Measurements from ENCODE around the gene SLCO2B1. TPM values are rescaled to one million over a fixed set of nuclear protein-coding genes. Genes with fewer than 3 reads are reported as not detected.

SLCO2B1 gene, protein sequence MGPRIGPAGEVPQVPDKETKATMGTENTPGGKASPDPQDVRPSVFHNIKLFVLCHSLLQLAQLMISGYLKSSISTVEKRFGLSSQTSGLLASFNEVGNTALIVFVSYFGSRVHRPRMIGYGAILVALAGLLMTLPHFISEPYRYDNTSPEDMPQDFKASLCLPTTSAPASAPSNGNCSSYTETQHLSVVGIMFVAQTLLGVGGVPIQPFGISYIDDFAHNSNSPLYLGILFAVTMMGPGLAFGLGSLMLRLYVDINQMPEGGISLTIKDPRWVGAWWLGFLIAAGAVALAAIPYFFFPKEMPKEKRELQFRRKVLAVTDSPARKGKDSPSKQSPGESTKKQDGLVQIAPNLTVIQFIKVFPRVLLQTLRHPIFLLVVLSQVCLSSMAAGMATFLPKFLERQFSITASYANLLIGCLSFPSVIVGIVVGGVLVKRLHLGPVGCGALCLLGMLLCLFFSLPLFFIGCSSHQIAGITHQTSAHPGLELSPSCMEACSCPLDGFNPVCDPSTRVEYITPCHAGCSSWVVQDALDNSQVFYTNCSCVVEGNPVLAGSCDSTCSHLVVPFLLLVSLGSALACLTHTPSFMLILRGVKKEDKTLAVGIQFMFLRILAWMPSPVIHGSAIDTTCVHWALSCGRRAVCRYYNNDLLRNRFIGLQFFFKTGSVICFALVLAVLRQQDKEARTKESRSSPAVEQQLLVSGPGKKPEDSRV
- total RNA-seq: 0.57 and 0.65 TPM in 2 replicates

DNA sequence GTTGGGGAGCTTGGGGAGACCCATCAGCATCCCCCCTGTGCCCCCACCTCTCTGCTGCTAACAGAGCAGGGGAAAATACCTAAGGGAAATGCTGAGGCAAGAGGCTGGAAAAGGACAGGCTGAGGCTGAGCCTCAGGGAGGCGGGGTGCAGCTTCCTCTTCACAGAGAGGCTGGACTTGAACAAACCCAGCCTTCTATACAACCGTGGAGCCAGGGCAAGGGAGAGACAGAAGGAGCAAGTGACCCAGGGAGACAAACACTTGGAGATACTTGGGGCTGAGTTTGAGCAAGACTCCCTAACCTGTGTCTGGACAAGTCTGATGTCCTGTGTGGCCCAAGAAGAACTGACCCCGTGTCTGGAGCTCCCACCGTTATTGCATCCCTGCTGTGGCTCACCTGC, at the start of gene SLCO2B1:
Gene SLCO2B1 (plus strand): TSS at position 229 of the 400 bp plus-strand sequence. CDS start 275 bp downstream, outside the sequence.

DNA sequence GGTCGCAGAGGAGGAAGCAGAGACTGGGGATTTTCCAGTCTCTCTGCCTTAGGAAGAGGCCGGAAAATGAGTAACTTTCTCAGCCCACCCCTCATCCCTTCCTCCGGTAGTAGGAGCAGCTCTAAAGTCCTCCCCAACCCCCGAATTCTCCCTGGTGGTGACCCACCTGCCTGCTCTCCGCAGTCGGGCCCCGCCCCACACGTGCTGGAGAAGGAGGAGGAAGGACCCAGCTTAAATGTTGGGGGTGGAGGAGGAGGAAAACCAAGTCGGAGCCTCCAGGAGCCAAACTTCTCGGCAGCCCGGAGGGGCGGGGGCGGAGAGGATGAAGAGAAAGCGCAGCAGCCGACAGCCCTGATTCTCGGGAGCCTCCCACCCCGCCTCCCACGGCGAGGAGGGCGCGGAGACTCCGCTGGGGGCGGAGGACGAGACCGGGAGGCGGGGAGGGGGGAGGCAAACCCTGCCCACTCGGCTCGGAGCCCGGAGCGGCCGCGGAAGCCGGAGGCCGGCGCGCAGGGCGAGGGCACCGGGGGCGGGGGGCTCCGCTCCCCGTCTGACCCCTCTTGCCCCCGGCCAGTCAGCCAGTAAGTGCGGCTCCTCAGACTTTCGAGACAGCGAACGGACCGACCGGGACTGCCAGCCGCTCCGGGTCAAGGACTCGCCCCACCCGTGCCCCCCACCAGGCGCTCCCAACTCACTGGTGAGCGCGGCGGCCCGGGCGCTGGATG, 89.6 kb downstream of the SLCO2B1 start, which contains the start of gene TPBGL:
Gene TPBGL (plus strand): TSS at position 464 of the 725 bp plus-strand sequence. CDS start 276 bp downstream, outside the sequence.

Other genes with a start within 250 kb of the SLCO2B1 start
- gene XRRA1, start 202.0 kb upstream of the SLCO2B1 start, total RNA-seq: 15.0 and 18.9 TPM in 2 replicates
- gene SPCS2, start 201.8 kb upstream of the SLCO2B1 start, total RNA-seq: 33.6 and 36.9 TPM in 2 replicates
- 6.0 and 12.4 TPM in 2 replicates for gene NEU3, start 162.2 kb upstream of the SLCO2B1 start, total RNA-seq
- not detected in 2 replicates for gene OR2AT4, start 54.2 kb upstream of the SLCO2B1 start, total RNA-seq
- under 0.01 TPM in 1 of 2 replicates, not detected in the other for gene TPBGL, start 89.7 kb downstream of the SLCO2B1 start, total RNA-seq
- gene ARRB1, start 200.6 kb downstream of the SLCO2B1 start, total RNA-seq: 116 and 358 TPM in 2 replicates
- gene RPS3, start 248.4 kb downstream of the SLCO2B1 start, total RNA-seq: 1,876 and 2,642 TPM in 2 replicates